ENCODE measurements around the gene PDC. TPM values are rescaled to one million over a fixed set of nuclear protein-coding genes. Genes with fewer than 3 reads are reported as not detected.

The PDC gene
- total RNA-seq, 1 donor from 2014 or later, result not detected

- TF ChIP-seq CTCF (IDR thresholded peaks at IDR 0.05; ENCODE audit: unreplicated experiment), result no peak
- Mint-ChIP-seq H3K9me3 (no peaks in the 10 kb centered on the region), H3K4me3 (no peak overlapping the region), H3K4me1 (peaks cover 18% of the 10 kb centered on the region), H3K27me3 (ENCODE audit: low read depth) (no peaks in the 10 kb centered on the region), H3K27ac (no peak overlapping the region), H3K36me3 (peaks cover 2% of the 10 kb centered on the region)
- no peak for DNase-seq (ENCODE audit: low spot score in 2 of 2, unreplicated experiment in 2 of 2)
Observed at GRCh38 chr1:186438567-186438966, 22.3 kb downstream of the PDC start.

DNA sequence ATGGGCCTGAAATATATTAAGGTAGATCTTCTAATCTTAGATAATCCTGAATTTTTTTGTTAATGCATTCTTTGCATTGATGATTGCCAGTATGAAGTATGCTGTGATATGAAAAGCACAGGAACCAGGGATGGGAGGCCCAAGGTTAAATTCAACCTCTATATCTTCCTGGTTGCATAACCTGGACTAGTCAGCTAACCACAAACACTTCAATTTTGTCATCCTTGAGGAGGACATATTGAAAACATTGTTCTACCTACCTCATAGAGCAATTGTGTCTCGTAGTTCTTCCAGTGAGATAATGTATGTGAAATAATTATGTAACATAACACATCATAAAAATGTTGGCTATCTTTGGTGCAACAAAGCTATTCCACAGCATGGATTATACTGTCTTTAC is 25.6 kb downstream of the PDC start:
- no peak overlapping the region for H3K27ac Mint-ChIP-seq
- TF ChIP-seq CTCF (IDR thresholded peaks at IDR 0.05; ENCODE audit: unreplicated experiment), result no peak
- no peaks in the 10 kb centered on the region for H3K27me3 Mint-ChIP-seq (ENCODE audit: low read depth)
- H3K36me3 Mint-ChIP-seq, result peaks cover 2% of the 10 kb centered on the region
- no peaks in the 10 kb centered on the region for H3K9me3 Mint-ChIP-seq
- H3K4me1 Mint-ChIP-seq, result peaks cover 5% of the 10 kb centered on the region
- no peak for DNase-seq (ENCODE audit: low spot score in 2 of 2, unreplicated experiment in 2 of 2)
- H3K4me3 Mint-ChIP-seq, result no peak overlapping the region

GRCh38 chr1:186429017-186429416 is 31.9 kb downstream of the PDC start:
- Mint-ChIP-seq H3K36me3 (peaks cover 18% of the 10 kb centered on the region), H3K4me1 (no peaks in the 10 kb centered on the region), H3K9me3 (peaks cover 14% of the 10 kb centered on the region), H3K27ac (no peak overlapping the region), H3K4me3 (no peak overlapping the region), H3K27me3 (ENCODE audit: low read depth) (no peaks in the 10 kb centered on the region)
- no peak for DNase-seq (ENCODE audit: low spot score in 2 of 2, unreplicated experiment in 2 of 2)
- no peak for TF ChIP-seq CTCF (IDR thresholded peaks at IDR 0.05; ENCODE audit: unreplicated experiment)

GRCh38 chr1:186426118-186426517 is 34.8 kb downstream of the PDC start:
- Mint-ChIP-seq H3K4me1 (no peaks in the 10 kb centered on the region), H3K36me3 (peaks cover 18% of the 10 kb centered on the region), H3K27me3 (ENCODE audit: low read depth) (no peaks in the 10 kb centered on the region), H3K4me3 (no peak overlapping the region), H3K9me3 (peaks cover 14% of the 10 kb centered on the region), H3K27ac (no peak overlapping the region)
- TF ChIP-seq CTCF (IDR thresholded peaks at IDR 0.05; ENCODE audit: unreplicated experiment), result no peak
- DNase-seq (ENCODE audit: low spot score in 2 of 2, unreplicated experiment in 2 of 2), result no peak

DNA sequence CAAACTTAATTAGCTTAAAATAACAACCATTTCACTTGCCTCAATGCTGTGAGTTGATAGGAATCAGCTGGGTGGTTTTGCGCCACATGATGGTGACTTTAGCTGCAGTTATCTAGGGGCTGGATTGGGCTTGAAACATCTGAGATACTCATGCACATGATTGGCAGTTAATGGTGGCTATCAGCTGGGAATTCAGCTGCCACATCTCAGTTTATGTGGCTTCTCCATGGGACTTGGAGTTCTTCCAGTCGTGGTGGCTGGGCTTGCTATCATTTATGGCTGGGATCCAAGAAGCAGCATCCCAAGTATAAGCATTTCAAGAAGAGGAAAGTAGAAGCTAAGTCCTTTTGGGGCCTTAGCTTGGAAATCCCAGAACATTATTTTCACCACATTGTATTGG is 36.4 kb downstream of the PDC start:
- no peak for DNase-seq (ENCODE audit: low spot score in 2 of 2, unreplicated experiment in 2 of 2)
- Mint-ChIP-seq H3K27me3 (ENCODE audit: low read depth) (no peaks in the 10 kb centered on the region), H3K9me3 (peaks cover 14% of the 10 kb centered on the region), H3K27ac (no peak overlapping the region), H3K36me3 (peaks cover 22% of the 10 kb centered on the region), H3K4me1 (no peaks in the 10 kb centered on the region), H3K4me3 (no peak overlapping the region)
- TF ChIP-seq CTCF (IDR thresholded peaks at IDR 0.05; ENCODE audit: unreplicated experiment), result no peak

DNA sequence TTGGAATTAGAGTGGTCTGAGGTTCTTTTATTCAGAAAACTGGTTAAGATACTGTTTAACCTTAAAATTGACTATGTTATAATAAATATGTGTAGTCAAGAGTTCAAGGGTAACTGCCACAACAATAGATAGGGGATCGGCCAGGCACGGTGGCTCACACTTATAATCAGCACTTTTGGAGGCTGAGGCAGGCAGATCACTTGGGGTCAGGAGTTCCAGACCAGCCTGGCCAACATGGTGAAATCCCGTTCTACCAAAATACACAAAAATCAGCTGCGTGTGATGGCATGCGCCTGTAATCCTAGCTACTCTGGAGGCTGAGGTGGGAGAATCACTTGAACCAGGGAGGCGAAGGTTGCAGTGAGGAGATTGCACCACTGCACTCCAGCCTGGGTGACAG is 39.5 kb downstream of the PDC start:
- TF ChIP-seq CTCF (IDR thresholded peaks at IDR 0.05; ENCODE audit: unreplicated experiment), result no peak

More for the DNA sequence above, 39.5 kb downstream of the PDC start:
- no peak overlapping the region for H3K4me3 Mint-ChIP-seq
- H3K36me3 Mint-ChIP-seq, result peaks cover 26% of the 10 kb centered on the region
- DNase-seq (ENCODE audit: low spot score in 2 of 2, unreplicated experiment in 2 of 2), result no peak
- no peaks in the 10 kb centered on the region for H3K4me1 Mint-ChIP-seq
- no peak overlapping the region for H3K27ac Mint-ChIP-seq
- H3K27me3 Mint-ChIP-seq (ENCODE audit: low read depth), result no peaks in the 10 kb centered on the region
- peaks cover 3% of the 10 kb centered on the region for H3K9me3 Mint-ChIP-seq
